ENCODE data around the gene SUMF2.
"Not testable (repeated sequence)": the region's sequence is repeated elsewhere in the genome, so short reads cannot be mapped to it uniquely, and the experiment has no call there.

SUMF2 gene

DNA sequence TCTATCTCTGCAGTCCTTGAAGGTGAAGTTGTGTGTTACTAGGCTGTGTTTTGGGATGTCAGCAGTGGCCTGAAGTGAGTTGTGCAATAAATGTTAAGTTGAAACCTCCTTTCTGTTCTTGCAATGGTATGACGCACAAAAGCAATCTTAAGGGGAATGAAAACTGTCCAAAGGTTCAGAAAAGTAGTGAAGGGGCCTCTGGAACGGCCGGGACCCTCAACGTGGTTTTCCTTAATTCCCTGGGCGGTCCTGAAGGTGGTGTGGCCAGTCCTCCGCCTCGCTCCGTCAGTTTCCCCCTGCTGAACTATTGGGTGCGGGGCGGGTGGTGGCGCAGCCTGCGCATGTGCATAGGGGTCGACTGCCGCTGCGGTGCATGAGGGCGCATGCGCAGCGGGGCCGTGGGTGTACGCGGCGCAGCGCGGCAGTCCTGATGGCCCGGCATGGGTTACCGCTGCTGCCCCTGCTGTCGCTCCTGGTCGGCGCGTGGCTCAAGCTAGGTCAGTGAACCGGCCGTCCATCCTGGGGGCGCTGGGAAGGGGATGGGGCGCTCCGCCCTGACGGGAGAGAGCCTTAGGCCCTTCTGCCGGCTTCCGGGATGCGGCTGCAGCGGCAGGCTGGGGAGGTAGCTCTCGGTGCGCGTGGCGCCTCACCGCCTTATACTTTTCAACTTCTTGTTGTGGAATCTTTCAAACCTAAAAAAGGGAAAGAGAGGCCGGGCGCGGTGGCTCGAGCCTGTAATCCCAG lies at the start of gene SUMF2:
SUMF2 (plus strand) TSS at position 405 of the 744 bp plus-strand sequence; CDS start at position 431, 26 bp downstream.
- FAIRE-seq: no peak

DNA sequence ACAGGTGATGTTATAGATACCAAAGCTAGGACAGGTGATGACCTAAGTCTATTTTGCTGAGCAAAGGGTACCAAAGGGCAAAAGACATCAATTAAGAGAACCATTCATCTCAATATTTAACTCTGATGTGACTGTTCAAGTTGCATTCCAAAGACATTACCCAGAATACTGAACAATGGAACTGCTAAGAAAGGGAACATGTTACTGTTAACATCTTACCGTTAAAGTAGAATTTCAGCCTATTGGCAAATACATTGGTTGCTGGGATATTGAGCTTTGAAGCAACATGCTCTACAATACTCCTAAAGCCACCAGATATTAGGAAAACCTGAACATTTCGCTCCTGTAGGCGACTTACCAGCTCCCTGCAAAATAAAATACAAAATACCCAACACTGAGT lies 47.1 kb upstream of the SUMF2 start:
- not testable (repeated sequence) for FAIRE-seq

DNA sequence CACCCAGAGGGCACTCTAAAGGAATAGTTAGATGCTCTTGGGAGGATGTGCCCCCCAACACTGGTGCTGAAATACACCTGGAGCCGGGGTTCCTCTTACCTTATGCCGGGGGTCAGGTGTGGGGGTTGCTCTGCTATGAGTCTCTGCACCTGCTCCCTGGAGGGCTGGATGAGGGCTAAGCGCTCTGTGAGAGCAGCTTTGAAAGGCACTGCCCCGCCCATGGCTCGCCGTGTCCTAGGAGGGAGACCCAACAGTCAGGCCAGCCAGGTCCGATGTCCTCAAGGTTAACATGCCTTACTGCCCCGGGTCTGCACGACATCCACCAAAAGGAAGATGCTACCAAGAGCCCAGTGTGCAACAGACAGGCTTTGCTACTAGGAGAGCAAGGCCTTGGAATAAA lies 44.6 kb upstream of the SUMF2 start:
- FAIRE-seq: no peak

- FAIRE-seq: no peak
These were observed 40.6 kb upstream of the SUMF2 start for GRCh38 chr7:56023500-56023899.

- no peak for FAIRE-seq
These were observed 37.5 kb upstream of the SUMF2 start for GRCh38 chr7:56026538-56026937.

GRCh38 chr7:56028942-56029630 lies 35.0 kb upstream of the SUMF2 start:
- FAIRE-seq: no peak

- no peak for FAIRE-seq
These were observed 33.7 kb upstream of the SUMF2 start for GRCh38 chr7:56030340-56030739.

GRCh38 chr7:56031556-56031955 lies 32.5 kb upstream of the SUMF2 start:
- not testable (repeated sequence) for FAIRE-seq

GRCh38 chr7:56032578-56032977 lies 31.5 kb upstream of the SUMF2 start:
- FAIRE-seq: not testable (repeated sequence)

DNA sequence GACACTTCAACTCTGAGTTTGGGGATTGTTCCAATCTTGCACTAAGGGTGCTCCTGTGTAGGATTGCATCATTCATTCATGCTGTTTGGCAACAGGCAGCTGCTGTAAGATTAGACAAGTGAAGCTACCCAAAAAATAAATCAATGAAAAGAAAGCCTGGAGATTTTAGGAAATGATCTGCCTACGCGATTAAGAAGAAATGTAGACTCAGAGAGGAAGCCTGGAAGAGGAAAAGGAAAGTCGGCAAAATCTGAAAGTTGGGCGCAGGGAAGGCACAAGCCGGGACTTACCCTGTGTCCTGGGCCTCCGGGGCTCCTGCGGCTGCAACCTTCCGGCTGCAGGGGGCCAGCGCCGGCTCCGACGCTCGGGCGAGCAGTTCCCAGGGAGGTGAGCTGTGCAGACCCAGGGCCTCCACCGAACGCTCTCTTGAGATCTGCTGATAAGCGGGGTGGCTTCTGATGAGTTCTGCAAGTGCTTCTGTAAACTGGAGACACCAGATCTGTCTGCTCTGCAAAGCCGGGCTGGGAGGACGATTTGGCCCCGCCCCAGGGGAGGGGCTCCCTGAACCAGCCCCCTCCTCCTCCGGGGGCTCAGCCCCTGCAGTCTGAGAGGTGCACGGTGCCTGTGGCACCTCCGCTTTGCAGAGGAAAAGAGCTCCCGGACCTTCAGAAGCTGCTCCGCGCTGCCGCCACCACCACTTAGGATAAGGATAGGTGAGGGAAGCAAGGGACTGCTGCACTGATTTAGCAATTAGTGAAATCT lies 30.2 kb upstream of the SUMF2 start:
- peak; percentile 87 for FAIRE-seq

- no peak for FAIRE-seq
These were observed 23.4 kb upstream of the SUMF2 start for GRCh38 chr7:56040730-56041129.

GRCh38 chr7:56045758-56046157 lies 18.3 kb upstream of the SUMF2 start:
- not testable (repeated sequence) for FAIRE-seq

DNA sequence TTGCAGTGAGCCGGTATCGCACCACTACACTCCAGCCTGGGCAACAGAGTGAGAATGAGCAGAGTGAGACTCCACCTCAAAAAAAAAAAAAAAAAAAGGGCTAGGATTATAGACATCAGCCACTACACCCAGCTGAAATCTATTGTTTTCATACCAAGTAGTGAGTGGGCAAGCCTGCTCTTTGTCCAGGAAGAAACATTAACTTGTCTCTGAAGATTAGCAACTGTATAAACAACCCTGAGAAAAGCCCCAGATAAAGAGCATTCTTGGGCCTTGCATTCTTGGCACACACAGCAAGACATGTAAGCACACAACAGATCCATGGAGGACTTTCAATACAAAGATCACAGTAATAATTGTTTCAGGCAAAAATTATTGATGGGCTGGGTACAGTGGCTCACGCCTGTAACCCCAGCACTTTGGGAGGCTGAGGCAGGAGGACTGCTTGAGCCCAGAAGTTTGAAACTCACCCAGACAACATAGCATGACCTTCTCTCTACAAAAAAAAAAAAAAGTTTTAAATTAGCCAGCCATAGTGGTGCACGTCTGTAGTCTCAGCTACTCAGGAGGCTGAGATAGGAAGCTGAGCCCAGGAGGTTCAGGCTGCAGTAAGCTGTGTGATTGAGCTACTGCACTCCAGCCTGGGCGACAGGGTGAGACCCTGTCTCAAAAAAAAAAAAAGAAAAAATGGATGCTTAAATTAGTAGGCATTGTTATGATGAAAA lies 17.2 kb upstream of the SUMF2 start:
- FAIRE-seq: no peak

GRCh38 chr7:56047446-56048116 lies 16.5 kb upstream of the SUMF2 start:
- FAIRE-seq: not testable (repeated sequence)

DNA sequence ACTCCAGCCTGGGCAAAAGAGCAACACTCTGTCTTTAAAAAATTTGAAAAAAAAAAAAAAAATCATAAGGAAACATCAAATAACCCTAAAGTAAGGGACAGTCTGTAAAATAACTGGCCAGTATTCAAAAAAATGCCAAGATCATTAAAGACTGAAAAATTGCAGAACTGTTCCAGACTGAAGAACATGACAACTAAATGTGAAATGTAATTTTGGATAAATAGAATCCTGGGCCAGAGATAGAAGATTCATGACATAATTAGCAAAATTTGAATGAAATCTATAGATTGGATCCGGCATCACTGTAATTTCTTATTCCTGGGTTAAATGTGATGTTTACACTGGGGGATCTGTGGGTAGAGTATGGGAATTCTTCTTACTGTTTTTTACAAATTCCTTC lies 15.8 kb upstream of the SUMF2 start:
- no peak for FAIRE-seq

GRCh38 chr7:56048763-56049162 lies 15.3 kb upstream of the SUMF2 start:
- FAIRE-seq: not testable (repeated sequence)

DNA sequence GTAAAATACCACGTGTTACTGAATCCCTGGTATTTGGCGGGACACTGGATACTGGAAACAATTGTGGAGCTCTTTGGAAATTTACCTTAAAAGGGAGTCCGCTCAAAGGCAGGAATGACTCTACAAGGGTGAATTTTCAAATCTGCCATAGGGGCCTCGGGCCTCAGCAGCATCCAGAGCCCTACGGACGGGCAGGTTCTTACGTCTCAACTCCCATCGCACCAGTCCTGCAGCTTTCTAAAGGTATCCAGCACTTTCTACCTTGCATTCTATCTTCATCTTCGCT lies 13.1 kb upstream of the SUMF2 start:
- no peak for FAIRE-seq

DNA sequence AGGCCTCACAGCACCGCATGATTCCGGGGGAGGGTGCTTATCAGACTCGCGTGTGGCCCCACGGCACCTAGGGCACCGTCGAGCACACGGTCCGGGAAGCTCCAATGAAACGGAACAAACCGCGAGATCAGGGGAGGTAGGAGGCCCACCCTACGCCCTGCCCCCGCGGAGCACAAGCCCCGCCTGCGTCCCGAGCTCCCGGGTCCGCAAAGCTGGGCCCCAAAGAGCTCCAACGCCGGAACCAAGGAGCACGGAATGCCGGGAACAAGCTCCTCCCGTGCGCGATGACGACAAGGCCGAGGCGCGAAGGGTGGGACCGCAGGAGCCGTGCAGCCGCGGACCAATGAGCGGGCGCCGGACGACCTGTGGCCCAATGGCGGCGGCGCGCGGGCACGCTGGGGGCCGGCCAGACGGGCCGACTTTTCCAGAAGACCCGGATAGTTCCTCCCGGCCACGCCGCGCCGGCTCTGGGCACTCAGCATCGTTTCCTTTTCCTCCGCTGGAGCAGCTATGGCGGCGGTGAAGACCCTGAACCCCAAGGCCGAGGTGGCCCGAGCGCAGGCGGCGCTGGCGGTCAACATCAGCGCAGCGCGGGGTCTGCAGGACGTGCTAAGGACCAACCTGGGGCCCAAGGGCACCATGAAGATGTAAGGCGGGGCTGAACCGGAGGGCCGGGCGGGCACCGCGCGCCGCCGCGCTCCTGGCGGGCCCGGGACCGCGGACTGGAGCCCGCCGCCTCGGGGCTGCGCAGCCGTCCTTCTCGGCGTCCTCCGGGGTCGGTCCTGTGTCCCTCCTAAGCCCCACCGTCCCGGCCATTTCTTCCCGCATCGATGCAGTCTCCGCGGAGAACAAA lies 12.5 kb upstream of the SUMF2 start, which contains the start of the genes CCT6A and PSPH:
CCT6A (plus strand) TSS at position 427 of the 853 bp plus-strand sequence; CDS start at position 511, 84 bp downstream.
PSPH (minus strand) TSS at position 106 of the 853 bp plus-strand sequence. CDS start 30,232 bp downstream, outside the sequence.
- FAIRE-seq: peak; percentile 95

- FAIRE-seq: no peak
These were observed 10.7 kb upstream of the SUMF2 start for GRCh38 chr7:56053379-56053778.

DNA sequence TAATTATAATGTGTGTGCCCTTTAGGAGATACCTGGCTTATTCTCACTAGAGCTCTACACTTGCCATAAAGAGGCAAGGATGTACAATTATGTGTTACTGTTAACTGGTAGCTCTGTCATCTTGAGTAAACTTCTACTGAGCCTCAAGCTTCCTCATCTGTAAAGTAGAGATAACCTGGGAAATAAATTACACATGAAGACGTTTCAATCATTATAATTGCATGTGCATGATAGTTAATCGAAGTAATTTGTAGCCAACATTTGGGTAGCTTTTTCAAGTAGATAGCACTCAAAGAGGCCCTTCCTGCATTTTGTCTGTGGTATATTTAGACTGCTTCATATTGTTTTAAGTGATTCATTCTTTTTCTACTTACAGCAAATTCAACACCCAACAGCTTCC lies 10.1 kb upstream of the SUMF2 start:
- FAIRE-seq: no peak

GRCh38 chr7:56062382-56062781 lies 1.7 kb upstream of the SUMF2 start:
- peak; percentile 56 for FAIRE-seq
